ENCODE results near the gene HYAL3. TPM values are rescaled to one million over a fixed set of nuclear protein-coding genes. Genes with fewer than 3 reads are reported as not detected.

The HYAL3 gene
- total RNA-seq, 4 donors from 2014 or later: 1.2 to 17.9 (median 1.8) TPM

GRCh38 chr3:50336452-50337174 lies 37.4 kb upstream of the HYAL3 start:
- Histone ChIP-seq H3K4me1 (peaks cover 0 to 86% (median 55%) of the 10 kb centered on the region in 4 donors), H3K36me3 (peaks cover 0 to 10% (median 0%) of the 10 kb centered on the region in 3 donors), H3K27me3 (no peaks in the 10 kb centered on the region), H3K27ac (peak overlapping the region; percentile 97 to 100 (median 98)), H3K9me3 (no peaks in the 10 kb centered on the region), H3K4me3 (peak overlapping the region; percentile 68 to 87 (median 82))
- 0 to 1% methylated on average over 17 to 20 of the region's 31 CpGs for WGBS, 2 donors
- no peak for TF ChIP-seq POLR2A (IDR thresholded peaks at IDR 0.05)
- no peak for DNase-seq (ENCODE audit: low spot score in 2 of 2)

GRCh38 chr3:50334339-50335075 lies 35.3 kb upstream of the HYAL3 start:
- no peak for TF ChIP-seq POLR2A (IDR thresholded peaks at IDR 0.05)
- TF ChIP-seq EP300 (IDR thresholded peaks at IDR 0.05): no peak
- TF ChIP-seq CTCF (IDR thresholded peaks at IDR 0.05): no peak
- Histone ChIP-seq H3K9me3 (no peaks in the 10 kb centered on the region), H3K4me1 (peaks cover 0 to 65% (median 45%) of the 10 kb centered on the region in 4 donors), H3K36me3 (peaks cover 5 to 31% (median 17%) of the 10 kb centered on the region in 3 donors), H3K27me3 (no peaks in the 10 kb centered on the region), H3K4me3 (no peak overlapping the region), H3K27ac (peak overlapping the region; percentile 51 to 100 (median 83))
- 40 to 49% methylated on average over 5 of the region's 5 CpGs for WGBS, 2 donors
- DNase-seq (ENCODE audit: low spot score in 2 of 2): no peak

DNA sequence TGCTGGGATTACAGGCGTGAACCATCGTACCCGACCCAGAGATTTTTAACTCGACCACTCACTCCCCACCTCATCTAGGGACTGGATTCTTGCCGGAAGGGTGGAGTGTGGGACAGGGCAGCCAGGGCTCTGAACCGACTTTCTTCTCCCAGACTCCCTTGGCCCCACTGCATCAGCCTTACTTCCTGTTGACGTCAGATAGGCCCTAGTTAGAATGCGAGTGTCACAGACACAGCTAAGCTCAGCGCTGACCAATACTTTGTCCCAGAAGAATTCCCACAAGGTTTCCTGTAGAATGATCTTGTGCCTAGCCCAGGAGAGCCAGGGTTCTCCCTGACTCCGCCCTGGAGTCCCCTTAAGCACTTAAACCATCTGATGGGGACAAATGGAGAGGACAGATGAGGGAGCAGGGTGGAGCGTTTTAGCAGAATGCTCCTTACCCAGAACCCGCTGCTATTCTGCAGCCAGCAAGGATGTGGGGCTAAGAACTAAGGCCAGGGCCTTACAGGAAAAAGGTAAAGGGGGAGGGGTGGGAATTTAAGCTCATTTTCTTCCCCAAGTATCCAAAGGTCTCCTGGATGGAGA lies 34.6 kb upstream of the HYAL3 start:
- H3K27me3 ChIP-seq: no peaks in the 10 kb centered on the region
- WGBS, 2 donors: 39 to 40% methylated on average over 12 of the region's 12 CpGs
- TF ChIP-seq CTCF (IDR thresholded peaks at IDR 0.05) (no peak), EP300 (IDR thresholded peaks at IDR 0.05) (peak; percentile 48 to 70)
- DNase-seq (ENCODE audit: low spot score in 2 of 2): peak in 1 of 2 donors; percentile 58
- peaks cover 0 to 63% (median 41%) of the 10 kb centered on the region in 4 donors for H3K4me1 ChIP-seq
- peaks cover 5 to 36% (median 17%) of the 10 kb centered on the region in 3 donors for H3K36me3 ChIP-seq
- no peaks in the 10 kb centered on the region for H3K9me3 ChIP-seq
- no peak overlapping the region for H3K4me3 ChIP-seq
- peak overlapping the region; percentile 51 to 100 (median 83) for H3K27ac ChIP-seq

GRCh38 chr3:50331364-50331907 lies 32.2 kb upstream of the HYAL3 start:
- H3K4me3 ChIP-seq: no peak overlapping the region
- 87 to 94% methylated on average over 12 to 16 of the region's 19 CpGs for WGBS, 2 donors
- peaks cover 5 to 39% (median 17%) of the 10 kb centered on the region in 3 donors for H3K36me3 ChIP-seq

More at GRCh38 chr3:50331364-50331907, 32.2 kb upstream of the HYAL3 start:
- DNase-seq (ENCODE audit: low spot score in 2 of 2): no peak
- no peaks in the 10 kb centered on the region for H3K9me3 ChIP-seq
- no peak for TF ChIP-seq EP300 (IDR thresholded peaks at IDR 0.05)
- no peak for TF ChIP-seq CTCF (IDR thresholded peaks at IDR 0.05)
- no peak for TF ChIP-seq POLR2A (IDR thresholded peaks at IDR 0.05)
- peaks cover 0 to 67% (median 41%) of the 10 kb centered on the region in 4 donors for H3K4me1 ChIP-seq
- H3K27me3 ChIP-seq: no peaks in the 10 kb centered on the region
- no peak overlapping the region for H3K27ac ChIP-seq

All from tibial nerve (tissue), 4 donors.